B cell (primary cell): ENCODE data around the gene IER2. TPM values are rescaled to one million over a fixed set of nuclear protein-coding genes. Genes with fewer than 3 reads are reported as not detected.

ENCODE experiments used
- ATAC-seq: fragments of 200-7000 bp; cut with Tn5 transposase; one replicate; pipeline ENCODE4 v1.10.0; 2021; ENCODE audit warnings: low read depth, mild to moderate bottlenecking, moderate number of reproducible peaks, moderate library complexity
- CTCF ChIA-PET: fragments of 350-600 bp; sonication (Branson Sonifier 250); formaldehyde crosslinking; loops from one replicate; lab custom pipeline; 2021; ENCODE audit warnings: antibody characterized with exemption, inconsistent platforms; lab: Charles Lee
- POLR2A ChIA-PET: fragments of 350-600 bp; sonication (Branson Sonifier 250); formaldehyde crosslinking; loops from one replicate; lab custom pipeline; 2021; ENCODE audit warnings: antibody characterized with exemption; lab: Charles Lee
- DNase-seq: peaks from one replicate; pipeline ENCODE4 v3.0.0; 2013
- H2AFZ ChIP-seq: 2 replicates; pipeline ENCODE4 v1.6.1; 2012; ENCODE audit warnings: mild to moderate bottlenecking, low read depth, low read length; ENCODE audit not compliant: insufficient read depth, poor library complexity, severe bottlenecking
- H3K27ac ChIP-seq, 2 donors: 1 replicate in 1 of 2; 2 replicates in 1 of 2; pipeline ENCODE4 v1.5.1; 2012 to 2013; ENCODE audit warnings: low read length in 2 of 2, mild to moderate bottlenecking in 2 of 2, moderate library complexity in 1 of 2
- H3K27me3 ChIP-seq, 4 experiments: fragments of 200-600 bp in 1 of 4; sonication (generic) in 1 of 4; replicated peaks in 1 of 4; 1 replicate in 2 of 4; 2 replicates in 2 of 4; pipeline versions ENCODE4 v1.6.1 to v1.7.0; 2013 to 2016; ENCODE audit warnings: low read length in 3 of 4, mild to moderate bottlenecking in 2 of 4, mixed read lengths in 1 of 4, moderate library complexity in 1 of 4; ENCODE audit not compliant: insufficient read depth in 4 of 4, control insufficient read depth in 3 of 4; ENCODE audit errors: control extremely low read depth in 1 of 4
- H3K36me3 ChIP-seq, 2 experiments: replicated peaks in 1 of 2; 1 replicate in 1 of 2; 2 replicates in 1 of 2; pipeline versions ENCODE4 v1.6.1 to v1.7.1; 2013; ENCODE audit warnings: low read length in 1 of 2; ENCODE audit not compliant: insufficient read depth in 2 of 2, control insufficient read depth in 1 of 2; ENCODE audit errors: control extremely low read depth in 1 of 2, extremely low read depth in 1 of 2
- H3K4me1 ChIP-seq, 2 donors: fragments of 200-600 bp in 1 of 2; sonication (generic) in 1 of 2; 1 replicate in 1 of 2; 2 replicates in 1 of 2; pipeline versions ENCODE4 v1.5.1 to v1.6.1; 2013 to 2017; ENCODE audit warnings: low read length in 2 of 2; ENCODE audit not compliant: control insufficient read depth in 2 of 2, insufficient read depth in 2 of 2
- H3K4me2 ChIP-seq: replicated peaks from 2 replicates; pipeline ENCODE3; 2012; ENCODE audit warnings: mild to moderate bottlenecking, low read depth, low read length; ENCODE audit not compliant: poor library complexity, severe bottlenecking
- H3K4me3 ChIP-seq, 5 experiments: fragments of 200-600 bp in 1 of 5; sonication (generic) in 1 of 5; 1 replicate in 3 of 5; 2 replicates in 2 of 5; pipeline versions ENCODE4 v1.5.1 to v1.7.0; 2011 to 2016; ENCODE audit warnings: low read length in 4 of 5, mild to moderate bottlenecking in 4 of 5, low read depth in 2 of 5, control low read depth in 1 of 5, moderate library complexity in 1 of 5; ENCODE audit not compliant: insufficient read depth in 1 of 5; ENCODE audit errors: control extremely low read depth in 1 of 5, extremely low read depth in 1 of 5
- H3K79me2 ChIP-seq: fragments of 200-600 bp; sonication (generic); one replicate; pipeline ENCODE4 v1.6.0; 2016; ENCODE audit warnings: low read length; ENCODE audit not compliant: control insufficient read depth, insufficient read depth
- H3K9ac ChIP-seq: fragments of 200-600 bp; sonication (generic); 2 replicates; pipeline ENCODE4 v1.6.1; 2017; ENCODE audit warnings: mild to moderate bottlenecking, low read length, moderate library complexity
- H3K9me3 ChIP-seq, 3 donors: one replicate each; pipeline versions ENCODE4 v1.6.1 to v1.7.1; 2013; ENCODE audit warnings: low read length in 2 of 3; ENCODE audit not compliant: control insufficient read depth in 2 of 3, insufficient read depth in 1 of 3; ENCODE audit errors: control extremely low read depth in 1 of 3
- H4K20me1 ChIP-seq: 2 replicates; pipeline ENCODE4 v1.6.0; 2012; ENCODE audit warnings: mild to moderate bottlenecking, low read length; ENCODE audit not compliant: insufficient read depth, control insufficient read depth, poor library complexity, severe bottlenecking
- H3K27ac Mint-ChIP-seq: one replicate; pipeline ENCODE4 v1.8.0; 2021; ENCODE audit warnings: mixed read lengths
- H3K27me3 Mint-ChIP-seq: one replicate; pipeline ENCODE4 v1.8.0; 2021; ENCODE audit warnings: mixed read lengths
- H3K4me1 Mint-ChIP-seq: one replicate; pipeline ENCODE4 v1.8.0; 2021; ENCODE audit warnings: mixed read lengths
- H3K4me3 Mint-ChIP-seq: one replicate; pipeline ENCODE4 v1.8.0; 2021; ENCODE audit warnings: mixed read lengths
- H3K9me3 Mint-ChIP-seq: one replicate; pipeline ENCODE4 v1.8.0; 2022; ENCODE audit warnings: mixed read lengths; ENCODE audit not compliant: insufficient read depth
- CTCF ChIP-seq: fragments of 200-600 bp; IDR thresholded peaks from one replicate; pipeline ENCODE4 v1.8.0; 2022; ENCODE audit warnings: antibody characterized with exemption, mild to moderate bottlenecking
- EZH2 ChIP-seq: IDR thresholded peaks from 2 replicates; pipeline ENCODE4 v1.6.1; 2012; ENCODE audit warnings: borderline replicate concordance, low read depth, mild to moderate bottlenecking, moderate library complexity, low read length; ENCODE audit not compliant: insufficient read depth, poor library complexity, severe bottlenecking
- WGBS: methylation state at CpG from one replicate; pipeline ENCODE4 v1.1.5; 2013; ENCODE audit warnings: missing lambda C conversion rate; ENCODE audit not compliant: insufficient coverage; 5-methylcytosine and 5-hydroxymethylcytosine counted together
- intact Hi-C: fragments of 100-400 bp; cut with micrococcal nuclease; formaldehyde crosslinking; loops from one replicate; pipeline ENCODE4 v1.10.0; 2022
- polyA plus RNA-seq: library from polyadenylated mRNA; depleted of rRNA; stranded (reverse); fragments of >200 nt; gene quantifications from 2 replicates; pipeline ENCODE4 v1.2.3, GENCODE V29; 2012
- total RNA-seq, 2 donors: library from RNA; stranded (reverse); fragments of 120-200 nt in 1 of 2; gene quantifications; 1 replicate in 1 of 2; 2 replicates in 1 of 2; pipeline versions ENCODE4 v1.2.3 to v1.2.4, GENCODE V29; 2013 to 2022

IER2 gene
- total and polyA plus RNA-seq, 2 donors (not counting 1 experiment from before 2014, with no cell fraction given): 189 to 2,152 TPM

GRCh38 chr19:13103581-13104359, 46.4 kb upstream of the IER2 start:
- peaks cover 0 to 4% (median 0%) of the 10 kb centered on the region in 3 donors for H3K9me3 ChIP-seq
- H3K79me2 ChIP-seq: peaks cover 47% of the 10 kb centered on the region
- H3K4me2 ChIP-seq: peak overlapping the region; percentile 99
- Mint-ChIP-seq H3K9me3 (no peaks in the 10 kb centered on the region), H3K27me3 (no peaks in the 10 kb centered on the region), H3K4me3 (peak overlapping the region; percentile 97), H3K27ac (peak overlapping the region; percentile 100), H3K4me1 (peaks cover 66% of the 10 kb centered on the region)
- 0% methylated on average over 4 of the region's 13 CpGs for WGBS
- intact Hi-C loops: loop anchor here (1.0 to 5.0 kb wide), 10 partner anchors 8 to 1279 kb away; partner anchors contain the start of genes ADGRE5, RFX1 and TRMT1
- ChIA-PET POLR2A (interaction anchor here (0.6 to 3.9 kb wide), 25 partner anchors 8 to 940 kb away, joined by 3 to 107 read pairs (median 5); partner anchors contain the start of genes CALR, IER2, JUNB and NACC1), CTCF (interaction anchor here (0.6 to 5.6 kb wide), 21 partner anchors 9 to 661 kb away, joined by 3 to 108 read pairs (median 11); partner anchors contain the start of genes IER2, NACC1 and STX10)
- peak overlapping the region; percentile 8 to 98 (median 96) for H3K4me3 ChIP-seq
- TF ChIP-seq CTCF: no peak
- TF ChIP-seq EZH2: no peak
- H3K4me1 ChIP-seq: peaks cover 42 to 73% of the 10 kb centered on the region in 2 donors
- DNase-seq: no peak
- H4K20me1 ChIP-seq: peaks cover 34% of the 10 kb centered on the region
- no peaks in the 10 kb centered on the region for H3K27me3 ChIP-seq
- H3K36me3 ChIP-seq: peaks cover 3 to 33% of the 10 kb centered on the region in 2 experiments
- peak; percentile 0 for ATAC-seq
- H3K9ac ChIP-seq: peak overlapping the region; percentile 84
- no peak overlapping the region for H2AFZ ChIP-seq
- H3K27ac ChIP-seq: peak overlapping the region; percentile 83 to 100
